Stomach (tissue), 9 donors: ENCODE measurements around the gene ZSCAN21. TPM values are rescaled to one million over a fixed set of nuclear protein-coding genes. Genes with fewer than 3 reads are reported as not detected.

Experiments
- DNase-seq, 2 donors: peaks; one replicate each; pipeline versions ENCODE4 v3.0.0 to v3.0.0-alpha.2; 2013 to 2019
- H3K27ac ChIP-seq, 5 donors: fragments of 200-600 bp in 4 of 5; sonication (generic) in 4 of 5; one replicate each; pipeline ENCODE4 v1.5.1; 2013 to 2019; ENCODE audit warnings: mild to moderate bottlenecking in 1 of 5, moderate library complexity in 1 of 5
- H3K27me3 ChIP-seq, 3 donors: fragments of 200-600 bp; sonication (generic); one replicate each; pipeline ENCODE4 v1.5.1; 2017 to 2019; ENCODE audit warnings: mixed run types in 1 of 3
- H3K36me3 ChIP-seq, 4 donors: fragments of 200-600 bp; sonication (generic); 1 replicate in 3 of 4; 2 replicates in 1 of 4; pipeline ENCODE4 v1.5.1; 2016 to 2019
- H3K4me1 ChIP-seq, 4 donors: fragments of 200-600 bp; sonication (generic); one replicate each; pipeline ENCODE4 v1.5.1; 2016 to 2019
- H3K4me3 ChIP-seq, 4 donors: fragments of 200-600 bp; sonication (generic) in 3 of 4; one replicate each; pipeline ENCODE4 v1.5.1; 2016 to 2019; ENCODE audit warnings: mild to moderate bottlenecking in 1 of 4
- H3K9me3 ChIP-seq, 4 donors: fragments of 200-600 bp; sonication (generic); one replicate each; pipeline ENCODE4 v1.5.1; 2016 to 2019
- EP300 ChIP-seq: sonication (generic); formaldehyde crosslinking; IDR thresholded peaks from one replicate; pipeline ENCODE4 v1.6.1; 2017; ENCODE audit warnings: antibody characterized with exemption
- POLR2A ChIP-seq, 4 donors: fragments of 450-650 bp; IDR thresholded peaks; one replicate each; pipeline ENCODE4 v1.6.1; 2016; ENCODE audit warnings: antibody characterized with exemption in 4 of 4, control low read depth in 2 of 4, mild to moderate bottlenecking in 1 of 4, moderate library complexity in 1 of 4
- POLR2AphosphoS5 ChIP-seq, 3 donors: sonication (generic); formaldehyde crosslinking; IDR thresholded peaks; one replicate each; pipeline ENCODE4 v1.6.1; 2016; ENCODE audit warnings: antibody characterized with exemption in 3 of 3
- WGBS, 5 donors: extraction: QIAGEN DNeasy Blood & Tissue Kit in 3 of 5; methylation state at CpG; one replicate each; pipeline versions ENCODE4 v1.1.5 to v1.1.7; 2013 to 2018; 5-methylcytosine and 5-hydroxymethylcytosine counted together
- intact Hi-C: fragments of 100-400 bp; cut with DNase I; formaldehyde crosslinking; loops from one replicate; pipeline ENCODE4 v1.15.1; 2023; ENCODE audit warnings: low total_unique reads
- polyA plus RNA-seq, 3 donors: library from polyadenylated mRNA; stranded (reverse); fragments of 200-250 nt; gene quantifications; one replicate each; pipeline ENCODE4 v1.2.3, GENCODE V29; 2013
- total RNA-seq, 5 donors: library from RNA; depleted of rRNA; stranded (reverse); fragments of >200 nt; gene quantifications; one replicate each; pipeline versions ENCODE4 v1.1.0 to v1.2.3, GENCODE V29; 2014 to 2016
- TF ChIP-seq, protein P1 (sequence below), 7 experiments: fragments of 450-650 bp in 4 of 7; fragments of 200-600 bp in 3 of 7; sonication (generic) in 3 of 7; IDR thresholded peaks; one replicate each; pipeline ENCODE4 v1.5.1; 2016 to 2019; ENCODE audit warnings: antibody characterized with exemption in 7 of 7, control low read depth in 2 of 7, mild to moderate bottlenecking in 1 of 7
- donor health status: healthy with polysubstance abuse.
- donor health status: Bipolar disorder and iron deficiency.
- donor health status: healthy.

ZSCAN21 gene
- total and polyA plus RNA-seq, 8 donors: 5.4 to 48.4 (median 8.9) TPM

DNA sequence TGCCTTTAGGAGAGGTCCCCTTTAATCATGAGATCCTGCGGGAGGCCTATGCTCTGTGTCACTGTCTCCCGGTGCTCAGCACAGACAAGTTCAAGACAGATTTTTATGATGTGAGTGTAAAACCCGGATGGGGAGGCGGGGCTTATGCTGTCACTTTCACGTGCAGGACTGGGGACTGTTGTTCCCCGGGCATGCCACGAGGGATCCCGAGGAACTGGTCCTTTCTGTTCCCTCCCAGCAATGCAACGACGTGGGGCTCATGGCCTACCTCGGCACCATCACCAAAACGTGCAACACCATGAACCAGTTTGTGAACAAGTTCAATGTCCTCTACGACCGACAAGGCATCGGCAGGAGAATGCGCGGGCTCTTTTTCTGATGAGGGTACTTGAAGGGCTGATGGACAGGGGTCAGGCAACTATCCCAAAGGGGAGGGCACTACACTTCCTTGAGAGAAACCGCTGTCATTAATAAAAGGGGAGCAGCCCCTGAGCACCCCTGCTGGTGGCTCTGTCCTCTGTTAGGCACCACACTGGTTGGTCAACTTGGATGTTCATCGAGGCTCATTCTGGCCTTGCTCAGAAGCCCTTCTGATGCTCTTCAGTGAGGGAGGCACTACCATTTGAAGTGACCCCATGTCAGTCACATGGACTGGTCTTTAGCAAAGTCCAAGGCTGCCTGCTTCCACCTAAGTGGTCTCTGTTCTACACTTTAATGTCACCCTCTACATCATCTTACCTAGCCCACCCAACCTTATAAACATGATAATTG is 42.0 kb downstream of the ZSCAN21 start:
- TF ChIP-seq POLR2A (IDR thresholded peaks at IDR 0.05) (no peak), POLR2AphosphoS5 (IDR thresholded peaks at IDR 0.05) (peak in 1 of 3 donors; percentile 7)
- TF ChIP-seq, protein P1, sequence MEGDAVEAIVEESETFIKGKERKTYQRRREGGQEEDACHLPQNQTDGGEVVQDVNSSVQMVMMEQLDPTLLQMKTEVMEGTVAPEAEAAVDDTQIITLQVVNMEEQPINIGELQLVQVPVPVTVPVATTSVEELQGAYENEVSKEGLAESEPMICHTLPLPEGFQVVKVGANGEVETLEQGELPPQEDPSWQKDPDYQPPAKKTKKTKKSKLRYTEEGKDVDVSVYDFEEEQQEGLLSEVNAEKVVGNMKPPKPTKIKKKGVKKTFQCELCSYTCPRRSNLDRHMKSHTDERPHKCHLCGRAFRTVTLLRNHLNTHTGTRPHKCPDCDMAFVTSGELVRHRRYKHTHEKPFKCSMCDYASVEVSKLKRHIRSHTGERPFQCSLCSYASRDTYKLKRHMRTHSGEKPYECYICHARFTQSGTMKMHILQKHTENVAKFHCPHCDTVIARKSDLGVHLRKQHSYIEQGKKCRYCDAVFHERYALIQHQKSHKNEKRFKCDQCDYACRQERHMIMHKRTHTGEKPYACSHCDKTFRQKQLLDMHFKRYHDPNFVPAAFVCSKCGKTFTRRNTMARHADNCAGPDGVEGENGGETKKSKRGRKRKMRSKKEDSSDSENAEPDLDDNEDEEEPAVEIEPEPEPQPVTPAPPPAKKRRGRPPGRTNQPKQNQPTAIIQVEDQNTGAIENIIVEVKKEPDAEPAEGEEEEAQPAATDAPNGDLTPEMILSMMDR (IDR thresholded peaks at IDR 0.05): no peak

DNA sequence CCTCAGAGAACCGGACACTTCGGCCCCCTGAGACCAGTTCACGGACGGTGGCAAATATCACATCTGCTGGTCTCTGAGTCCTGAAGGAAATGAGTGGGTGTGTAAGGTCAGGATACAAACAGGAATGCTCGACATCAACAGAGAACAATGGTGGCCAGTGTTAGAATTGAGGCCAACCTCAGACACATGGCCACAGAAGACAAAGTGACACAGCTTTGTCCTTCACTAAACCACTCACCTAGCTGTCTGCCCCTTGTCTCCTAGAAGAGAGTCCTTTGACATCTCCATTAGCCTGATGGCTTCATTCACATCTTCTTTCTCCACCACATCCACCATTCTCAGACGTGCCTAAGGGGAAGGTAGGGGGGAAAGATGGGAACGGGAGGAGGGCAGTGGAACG is 43.5 kb downstream of the ZSCAN21 start:
- Histone ChIP-seq H3K36me3 (peaks cover 76 to 82% (median 80%) of the 10 kb centered on the region in 4 donors), H3K4me3 (no peak overlapping the region), H3K27me3 (no peaks in the 10 kb centered on the region), H3K27ac (peak overlapping the region in 2 of 5 donors; percentile 2 to 67), H3K4me1 (peaks cover 13 to 53% (median 33%) of the 10 kb centered on the region in 4 donors), H3K9me3 (no peaks in the 10 kb centered on the region)
- intact Hi-C loops: no loop called here
- 52 to 62% (median 61%) methylated on average over 8 of the region's 8 CpGs for WGBS, 5 donors
- TF ChIP-seq, protein P1 (IDR thresholded peaks at IDR 0.05): no peak
- no peak for TF ChIP-seq EP300
- no peak for TF ChIP-seq POLR2AphosphoS5 (IDR thresholded peaks at IDR 0.05)
- no peak for TF ChIP-seq POLR2A (IDR thresholded peaks at IDR 0.05)
- no peak for DNase-seq

More for the DNA sequence above, 42.0 kb downstream of the ZSCAN21 start:
- no peak for DNase-seq
- no peaks in the 10 kb centered on the region for H3K9me3 ChIP-seq
- H3K4me1 ChIP-seq: peaks cover 15 to 66% (median 35%) of the 10 kb centered on the region in 4 donors
- no peaks in the 10 kb centered on the region for H3K27me3 ChIP-seq
- H3K4me3 ChIP-seq: no peak overlapping the region
- intact Hi-C loops: no loop called here
- no peak overlapping the region for H3K27ac ChIP-seq
- 48 to 63% (median 58%) methylated on average over 11 to 19 of the region's 19 CpGs for WGBS, 5 donors
- peaks cover 61 to 68% (median 65%) of the 10 kb centered on the region in 4 donors for H3K36me3 ChIP-seq

DNA sequence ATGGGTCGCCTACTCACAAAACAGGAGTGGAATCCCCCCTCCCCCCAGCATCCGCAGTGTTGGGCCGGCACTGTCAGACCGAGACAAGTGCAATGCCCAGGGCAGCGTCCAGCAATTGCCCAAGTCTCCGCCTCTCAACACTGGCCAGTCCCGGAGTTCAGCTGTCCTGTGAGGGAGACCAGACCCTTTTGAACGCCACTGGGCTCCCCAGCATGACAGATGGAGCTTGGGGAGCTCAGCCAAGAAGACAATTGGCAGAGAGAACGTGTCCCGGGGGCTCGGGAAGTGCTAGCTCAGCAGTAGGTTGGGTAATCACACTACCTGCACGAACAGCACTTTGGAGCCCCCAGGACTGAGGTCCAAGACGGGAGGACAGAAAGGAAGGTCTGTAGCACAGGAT is 43.9 kb downstream of the ZSCAN21 start:
- Histone ChIP-seq H3K9me3 (no peaks in the 10 kb centered on the region), H3K27me3 (no peaks in the 10 kb centered on the region), H3K36me3 (peaks cover 80 to 87% (median 84%) of the 10 kb centered on the region in 4 donors), H3K27ac (peak overlapping the region in 3 of 5 donors; percentile 2 to 67 (median 58)), H3K4me3 (no peak overlapping the region), H3K4me1 (peaks cover 9 to 52% (median 32%) of the 10 kb centered on the region in 4 donors)
- WGBS, 5 donors: 41 to 66% (median 56%) methylated on average over 5 to 13 of the region's 13 CpGs
- intact Hi-C loops: no loop called here
- DNase-seq: no peak
- TF ChIP-seq POLR2A (IDR thresholded peaks at IDR 0.05): no peak
- TF ChIP-seq POLR2AphosphoS5 (IDR thresholded peaks at IDR 0.05): peak in 2 of 3 donors; percentile 28 to 30
- TF ChIP-seq, protein P1 (IDR thresholded peaks at IDR 0.05): no peak
- peak; percentile 40 for TF ChIP-seq EP300

DNA sequence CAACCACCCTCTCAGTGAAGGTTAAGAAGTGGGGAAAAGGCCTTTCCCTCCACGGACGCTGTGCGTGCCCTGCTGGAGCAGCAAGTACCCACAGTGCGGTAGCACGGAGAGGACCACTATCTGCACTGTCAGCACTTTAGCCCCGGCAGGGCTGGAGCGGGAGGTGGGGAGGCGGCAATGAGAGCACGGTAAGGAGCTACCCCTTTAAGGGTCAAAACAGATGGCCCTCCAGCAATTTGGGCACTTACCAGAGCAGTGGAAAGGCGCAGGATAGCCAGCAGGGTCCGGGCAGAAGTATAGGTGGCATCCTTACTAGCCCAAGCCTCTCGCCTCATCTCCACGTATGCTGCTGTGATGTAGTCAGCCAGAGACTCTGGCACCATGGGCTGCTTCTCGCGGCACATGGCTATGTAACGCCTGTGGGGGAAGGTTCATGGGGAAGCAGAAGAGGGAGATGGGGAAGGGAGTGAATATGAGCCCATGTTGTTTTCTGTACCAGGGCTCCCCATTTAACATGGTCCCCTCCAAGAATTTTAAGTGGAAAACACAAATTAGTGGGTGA is 44.4 kb downstream of the ZSCAN21 start:
- Histone ChIP-seq H3K27me3 (no peaks in the 10 kb centered on the region), H3K36me3 (peaks cover 85 to 92% (median 90%) of the 10 kb centered on the region in 4 donors), H3K4me1 (peaks cover 9 to 55% (median 35%) of the 10 kb centered on the region in 4 donors), H3K27ac (peak overlapping the region in 3 of 5 donors; percentile 2 to 67 (median 58)), H3K4me3 (no peak overlapping the region), H3K9me3 (no peaks in the 10 kb centered on the region)
- 79 to 87% (median 85%) methylated on average over 16 of the region's 16 CpGs for WGBS, 5 donors
- intact Hi-C loops: no loop called here
- TF ChIP-seq, protein P1 (IDR thresholded peaks at IDR 0.05): no peak
- TF ChIP-seq EP300: no peak
- no peak for TF ChIP-seq POLR2A (IDR thresholded peaks at IDR 0.05)
- no peak for TF ChIP-seq POLR2AphosphoS5 (IDR thresholded peaks at IDR 0.05)
- no peak for DNase-seq
